Measurements from ENCODE around the gene SH3BGRL3.
"Not testable (repeated sequence)": the region's sequence is repeated elsewhere in the genome, so short reads cannot be mapped to it uniquely, and the experiment has no call there.

SH3BGRL3 gene

GRCh38 chr1:26318338-26319064 lies 38.6 kb downstream of the SH3BGRL3 start:
- no peak for DNase-seq

DNA sequence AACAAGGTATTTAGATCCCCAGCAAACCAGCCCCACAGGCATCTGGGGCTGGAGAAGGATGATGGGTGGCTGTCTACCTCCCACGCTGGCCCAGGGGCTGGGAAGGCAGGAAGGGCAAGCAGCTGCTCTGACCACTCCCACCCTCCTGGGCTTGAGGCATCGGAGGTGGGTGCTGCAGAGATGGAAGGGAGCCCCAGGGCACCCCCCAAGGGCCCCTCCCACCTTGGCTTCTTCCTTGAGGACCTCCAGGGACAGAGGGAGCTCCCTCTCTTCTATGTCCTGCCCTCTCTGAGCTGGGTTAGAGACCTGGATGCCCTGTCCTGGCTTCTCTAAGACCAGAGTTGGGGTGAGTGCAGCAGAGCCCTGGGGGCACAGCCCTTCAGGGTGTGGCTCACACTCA lies 41.0 kb downstream of the SH3BGRL3 start:
- no peak for DNase-seq

- DNase-seq, result peak; percentile 92
Observed at GRCh38 chr1:26321315-26322041, 41.6 kb downstream of the SH3BGRL3 start.

DNA sequence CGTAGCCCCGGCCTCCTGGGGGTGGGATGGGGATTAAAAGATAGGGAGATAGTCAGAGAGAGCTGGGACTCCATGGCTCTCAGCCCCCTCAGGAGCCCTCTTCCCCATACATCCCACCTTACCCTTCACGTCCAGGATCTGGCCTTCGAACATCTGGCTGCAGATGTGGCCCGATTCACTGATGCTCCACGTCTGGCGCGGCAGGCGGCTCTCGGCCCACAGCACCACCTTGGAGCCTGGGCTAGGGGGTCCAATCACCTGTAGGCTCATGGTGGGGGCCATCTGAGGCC lies 42.1 kb downstream of the SH3BGRL3 start:
- no peak for DNase-seq

- no peak for DNase-seq
Observed at GRCh38 chr1:26323382-26323781, 43.5 kb downstream of the SH3BGRL3 start.

- DNase-seq, result no peak
Observed at GRCh38 chr1:26324550-26324949, 44.7 kb downstream of the SH3BGRL3 start.

- no peak for DNase-seq
Observed at GRCh38 chr1:26327956-26328362, 48.1 kb downstream of the SH3BGRL3 start.

DNA sequence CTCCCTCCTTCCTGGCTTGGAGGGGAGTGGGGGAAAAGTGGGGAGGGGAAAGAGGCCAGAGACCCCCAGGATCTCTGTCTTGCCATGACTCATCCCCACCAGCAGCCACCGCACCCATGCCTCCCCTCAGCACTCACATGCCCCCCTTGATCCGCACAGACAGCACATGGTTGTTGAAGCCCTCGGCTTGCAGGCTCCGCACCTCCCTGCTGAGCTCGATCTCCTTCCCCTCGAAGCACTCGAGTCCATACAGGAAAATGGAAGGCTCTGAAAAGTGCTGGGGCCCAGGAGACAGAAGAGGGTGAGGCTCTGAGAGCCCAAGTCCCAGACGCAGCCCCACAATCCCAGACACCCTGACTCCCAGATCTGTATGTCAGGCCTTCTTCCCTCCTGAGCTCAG lies 48.7 kb downstream of the SH3BGRL3 start:
- no peak for DNase-seq

GRCh38 chr1:26329380-26329779 lies 49.5 kb downstream of the SH3BGRL3 start:
- not testable (repeated sequence) for DNase-seq

DNA sequence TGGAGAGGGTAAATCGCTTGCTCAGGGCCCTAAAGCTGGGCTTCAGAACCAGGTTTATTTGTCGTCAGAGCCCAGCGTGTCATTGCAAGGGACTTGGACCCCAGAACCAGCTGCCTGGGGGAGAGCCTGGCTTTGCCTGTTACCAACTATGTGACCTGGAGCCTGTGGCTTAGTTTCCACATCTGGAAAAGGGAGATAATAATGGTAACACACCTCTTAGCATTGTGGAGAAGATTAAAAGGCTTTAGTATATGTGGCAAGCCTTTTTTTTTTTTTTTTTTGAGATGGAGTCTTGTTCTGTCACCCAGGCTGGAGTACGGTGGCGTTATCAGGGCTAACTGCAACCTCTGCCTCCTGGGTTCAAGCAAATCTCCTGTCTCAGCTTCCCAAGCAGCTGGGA lies 50.4 kb downstream of the SH3BGRL3 start:
- no peak for DNase-seq

All from right forelimb (tissue), 1 donor.